DMS153 (cell line): ENCODE data around the gene ZMAT5.

ENCODE experiments used
- DNase-seq: peaks from one replicate; lab custom pipeline; 2025; lab: John Stamatoyannopoulos, UW

ZMAT5 gene

DNA sequence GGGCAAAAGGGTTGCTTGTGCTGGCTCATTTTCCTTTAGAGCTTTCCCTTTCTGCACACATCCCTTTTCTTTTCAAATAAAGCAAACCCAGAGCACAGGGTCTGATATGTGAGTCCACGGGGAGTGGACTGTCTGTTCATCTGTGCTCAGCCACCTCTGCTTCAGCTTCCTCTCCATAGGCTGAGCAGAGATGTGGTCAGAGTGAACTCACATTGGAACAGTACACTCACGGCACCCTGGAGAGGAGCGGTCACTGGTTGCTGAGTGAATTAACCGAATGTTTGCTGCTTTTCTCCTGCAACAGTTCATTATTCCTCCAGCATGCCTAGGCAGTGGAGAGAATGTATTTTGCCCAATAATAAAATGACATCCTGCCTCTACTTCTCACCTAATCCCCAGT lies 83.3 kb downstream of the ZMAT5 start:
- no peak for DNase-seq
